Measurements from ENCODE around the gene OR10S1. TPM values are rescaled to one million over a fixed set of nuclear protein-coding genes. Genes with fewer than 3 reads are reported as not detected.
A peak's percentile ranks its signal among the peaks of the same experiment; 100 is the strongest.

The OR10S1 gene
- total and polyA plus RNA-seq, 8 donors: not detected

DNA sequence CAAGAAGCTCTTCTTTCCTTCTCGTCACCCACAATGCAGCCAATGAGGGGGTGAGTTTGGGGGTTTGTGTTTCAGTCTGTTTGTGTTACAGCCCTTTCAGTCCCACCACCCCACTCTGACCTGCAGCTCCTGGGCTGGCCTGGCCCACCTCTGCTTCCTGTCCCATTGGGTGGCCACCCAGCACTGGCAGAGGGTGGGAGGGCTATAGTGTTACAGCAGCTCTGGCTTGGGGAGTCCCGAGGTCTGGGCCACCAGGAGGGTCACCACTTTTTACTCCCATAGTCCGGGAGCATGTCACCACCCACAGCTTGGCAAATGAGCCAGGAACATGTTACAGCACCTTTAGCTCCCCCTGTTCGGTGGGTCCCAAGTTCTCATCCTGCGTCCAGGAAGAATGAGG lies 1.7 kb upstream of the OR10S1 start:
- Histone ChIP-seq H3K9me3 (no peaks in the 10 kb centered on the region), H3K27ac (no peak overlapping the region), H3K4me1 (no peaks in the 10 kb centered on the region), H3K27me3 (no peaks in the 10 kb centered on the region), H3K4me3 (no peak overlapping the region), H3K36me3 (no peaks in the 10 kb centered on the region)
- TF ChIP-seq, protein P1, sequence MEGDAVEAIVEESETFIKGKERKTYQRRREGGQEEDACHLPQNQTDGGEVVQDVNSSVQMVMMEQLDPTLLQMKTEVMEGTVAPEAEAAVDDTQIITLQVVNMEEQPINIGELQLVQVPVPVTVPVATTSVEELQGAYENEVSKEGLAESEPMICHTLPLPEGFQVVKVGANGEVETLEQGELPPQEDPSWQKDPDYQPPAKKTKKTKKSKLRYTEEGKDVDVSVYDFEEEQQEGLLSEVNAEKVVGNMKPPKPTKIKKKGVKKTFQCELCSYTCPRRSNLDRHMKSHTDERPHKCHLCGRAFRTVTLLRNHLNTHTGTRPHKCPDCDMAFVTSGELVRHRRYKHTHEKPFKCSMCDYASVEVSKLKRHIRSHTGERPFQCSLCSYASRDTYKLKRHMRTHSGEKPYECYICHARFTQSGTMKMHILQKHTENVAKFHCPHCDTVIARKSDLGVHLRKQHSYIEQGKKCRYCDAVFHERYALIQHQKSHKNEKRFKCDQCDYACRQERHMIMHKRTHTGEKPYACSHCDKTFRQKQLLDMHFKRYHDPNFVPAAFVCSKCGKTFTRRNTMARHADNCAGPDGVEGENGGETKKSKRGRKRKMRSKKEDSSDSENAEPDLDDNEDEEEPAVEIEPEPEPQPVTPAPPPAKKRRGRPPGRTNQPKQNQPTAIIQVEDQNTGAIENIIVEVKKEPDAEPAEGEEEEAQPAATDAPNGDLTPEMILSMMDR (IDR thresholded peaks at IDR 0.05): no peak
- intact Hi-C loops (cut with DNase I): no loop called here
- WGBS, 2 donors: 87 to 98% methylated on average over 5 of the region's 5 CpGs
- FAIRE-seq (no peak), ATAC-seq (no peak), DNase-seq (peak in 2 of 6 donors; percentile 48 to 52)

DNA sequence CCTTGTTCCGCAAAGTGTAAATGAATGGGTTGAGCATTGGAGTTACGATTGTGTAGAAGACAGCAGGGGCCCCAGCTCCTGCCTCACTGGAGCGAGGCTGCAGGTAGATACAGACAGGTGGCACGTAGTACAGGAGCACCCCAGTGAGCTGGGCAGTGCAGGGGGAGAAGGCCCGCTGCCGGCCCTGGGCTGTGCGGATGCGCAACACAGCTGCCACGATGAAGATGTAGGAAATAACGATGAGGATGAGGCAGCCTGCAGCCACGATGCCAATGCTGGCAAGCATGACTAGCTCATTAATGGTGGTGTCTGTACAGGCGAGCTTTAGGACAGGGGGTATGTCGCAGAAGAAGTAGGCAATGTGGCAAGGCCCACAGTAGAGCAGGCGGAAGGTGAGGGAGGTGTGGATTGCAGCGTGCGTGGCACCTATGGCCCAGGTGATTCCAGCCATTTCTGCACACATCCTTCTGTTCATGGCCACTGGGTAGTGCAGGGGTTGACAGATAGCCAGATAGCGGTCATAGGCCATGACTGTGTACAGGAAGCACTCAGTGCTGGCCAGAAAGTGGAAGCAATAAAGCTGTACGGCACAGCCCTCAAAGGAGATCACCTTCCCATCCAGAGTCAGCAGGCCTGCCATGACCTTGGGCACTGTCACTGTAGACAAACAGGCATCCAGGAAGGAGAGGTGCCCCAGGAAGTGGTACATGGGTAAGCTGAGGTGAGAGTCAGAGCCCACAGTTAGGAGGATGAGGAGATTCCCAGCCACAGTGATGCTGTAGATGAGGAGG lies 616 bp downstream of the OR10S1 start:
- no peaks in the 10 kb centered on the region for H3K4me1 ChIP-seq
- H3K9me3 ChIP-seq: no peaks in the 10 kb centered on the region
- no peaks in the 10 kb centered on the region for H3K27me3 ChIP-seq
- H3K36me3 ChIP-seq: no peaks in the 10 kb centered on the region
- intact Hi-C loops (cut with DNase I): no loop called here
- WGBS, 2 donors: 94 to 97% methylated on average over 18 of the region's 18 CpGs
- ATAC-seq: no peak
- DNase-seq: peak in 1 of 6 donors; percentile 22
- no peak for FAIRE-seq
- no peak overlapping the region for H3K27ac ChIP-seq
- H3K4me3 ChIP-seq: no peak overlapping the region
- TF ChIP-seq, protein P1 (IDR thresholded peaks at IDR 0.05): no peak

DNA sequence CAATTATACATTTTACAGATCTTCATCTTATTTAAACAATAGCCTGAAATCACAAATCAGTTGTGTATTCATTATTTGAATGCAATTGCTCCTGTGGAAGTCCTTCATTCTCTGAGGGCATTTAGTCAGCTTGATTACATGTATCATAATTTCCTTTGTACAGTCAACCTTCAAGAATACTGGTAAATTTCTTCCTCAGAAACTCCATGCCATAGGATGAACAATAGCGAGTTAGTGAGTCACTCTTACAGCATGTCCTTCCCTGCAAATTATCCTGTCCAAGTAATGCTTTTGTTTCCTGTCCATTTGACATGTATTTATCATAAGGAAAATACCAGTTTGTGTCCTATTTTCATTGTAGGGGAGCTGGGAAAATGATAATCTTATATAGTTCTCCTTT lies 3.8 kb downstream of the OR10S1 start:
- Histone ChIP-seq H3K4me1 (no peaks in the 10 kb centered on the region), H3K9me3 (no peaks in the 10 kb centered on the region), H3K36me3 (no peaks in the 10 kb centered on the region), H3K4me3 (no peak overlapping the region), H3K27me3 (no peaks in the 10 kb centered on the region), H3K27ac (no peak overlapping the region)
- 88 to 89% methylated on average over 1 of the region's 1 CpG for WGBS, 2 donors
- TF ChIP-seq, protein P1 (IDR thresholded peaks at IDR 0.05): no peak
- no peak for DNase-seq
- intact Hi-C loops (cut with DNase I): no loop called here
- FAIRE-seq: no peak
- no peak for ATAC-seq

DNA sequence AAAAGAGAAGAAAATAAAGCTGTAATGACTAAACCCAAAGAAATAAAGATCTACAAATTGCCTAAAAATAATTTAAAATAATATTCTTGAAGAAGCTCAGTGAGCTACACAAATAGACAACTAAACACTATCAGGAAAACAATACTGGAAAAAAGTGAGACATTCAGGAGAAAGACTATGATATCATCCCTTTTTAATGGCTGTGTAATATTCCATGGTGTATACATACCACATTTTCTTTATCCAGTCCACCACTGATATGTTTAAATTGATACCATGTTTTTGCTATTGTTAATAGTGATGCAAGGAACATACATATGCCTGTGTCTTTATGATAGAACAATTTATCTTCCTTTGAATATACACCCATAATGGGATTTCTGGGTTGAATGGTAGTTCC lies 20.8 kb downstream of the OR10S1 start:
- H3K9me3 ChIP-seq: no peaks in the 10 kb centered on the region
- FAIRE-seq (no peak), DNase-seq (no peak), ATAC-seq (no peak)
- no peaks in the 10 kb centered on the region for H3K36me3 ChIP-seq
- TF ChIP-seq, protein P1 (IDR thresholded peaks at IDR 0.05): no peak
- intact Hi-C loops (cut with DNase I): no loop called here
- H3K27me3 ChIP-seq: no peaks in the 10 kb centered on the region
- H3K4me3 ChIP-seq: no peak overlapping the region
- H3K4me1 ChIP-seq: no peaks in the 10 kb centered on the region
- no peak overlapping the region for H3K27ac ChIP-seq

DNA sequence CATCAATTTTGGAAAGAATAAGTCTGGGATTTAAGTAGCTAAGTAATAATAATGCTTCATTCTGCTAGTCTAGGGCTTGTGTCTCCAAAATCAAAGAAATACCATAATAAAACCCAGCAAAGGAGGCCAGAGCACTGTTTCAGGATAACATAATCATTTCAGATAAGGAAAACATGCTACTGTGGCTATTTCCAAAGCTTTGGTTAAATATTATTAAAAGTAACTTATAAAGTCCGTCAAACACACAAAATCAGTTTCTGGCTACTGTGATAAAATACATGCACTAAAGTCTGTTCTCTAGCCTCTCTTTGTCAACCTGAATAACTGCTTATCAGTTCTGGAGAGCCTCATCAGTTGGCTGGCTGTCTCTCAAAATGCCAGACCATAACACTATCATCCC lies 32.4 kb downstream of the OR10S1 start:
- intact Hi-C loops (cut with DNase I): no loop called here
- DNase-seq (no peak), FAIRE-seq (no peak), ATAC-seq (peak; percentile 40 to 84 (median 60))
- TF ChIP-seq, protein P1 (IDR thresholded peaks at IDR 0.05): no peak
- WGBS, 2 donors: 10 to 15% methylated on average over 1 of the region's 1 CpG
- Histone ChIP-seq H3K36me3 (no peaks in the 10 kb centered on the region), H3K4me3 (no peak overlapping the region), H3K27ac (peak overlapping the region in 2 of 4 donors; percentile 17 to 22), H3K9me3 (no peaks in the 10 kb centered on the region), H3K27me3 (no peaks in the 10 kb centered on the region), H3K4me1 (peaks cover 17 to 26% (median 20%) of the 10 kb centered on the region in 3 donors)

All from pancreas (tissue), 10 donors.